RWPE2 (cell line): ENCODE results near the gene MOK.

ENCODE experiments used
- ATAC-seq: fragments of 200-7000 bp; cut with Tn5 transposase; 3 replicates; pipeline ENCODE4 v1.9.1; 2021; ENCODE audit warnings: low read depth
- DNase-seq: peaks from one replicate; pipeline ENCODE4 v3.0.0-alpha.2; 2020; ENCODE audit warnings: low spot score
- H3K27ac ChIP-seq: fragments of 450-650 bp; 2 replicates; pipeline ENCODE4 v1.5.1; 2017; ENCODE audit warnings: mild to moderate bottlenecking; ENCODE audit not compliant: poor library complexity, severe bottlenecking
- H3K27me3 ChIP-seq: fragments of 250-450 bp; sonication (Bioruptor Pico); 2 replicates; pipeline ENCODE4 v1.5.1; 2021; ENCODE audit warnings: mild to moderate bottlenecking, moderate library complexity; ENCODE audit not compliant: insufficient read depth, poor library complexity, severe bottlenecking
- H3K36me3 ChIP-seq: fragments of 250-450 bp; sonication (Bioruptor Pico); 2 replicates; pipeline ENCODE4 v1.5.1; 2020; ENCODE audit warnings: low read depth, mild to moderate bottlenecking, moderate library complexity
- H3K4me1 ChIP-seq: fragments of 250-450 bp; sonication (Bioruptor Pico); 2 replicates; pipeline ENCODE4 v1.5.1; 2021; ENCODE audit warnings: mild to moderate bottlenecking, moderate library complexity; ENCODE audit not compliant: insufficient read depth, poor library complexity, severe bottlenecking
- H3K4me3 ChIP-seq: fragments of 250-450 bp; sonication (Bioruptor Pico); 2 replicates; pipeline ENCODE4 v1.5.1; 2021; ENCODE audit warnings: mild to moderate bottlenecking, moderate library complexity; ENCODE audit not compliant: severe bottlenecking
- H3K9me3 ChIP-seq: fragments of 250-450 bp; sonication (Bioruptor Pico); 2 replicates; pipeline ENCODE4 v1.5.1; 2021; ENCODE audit warnings: mild to moderate bottlenecking, moderate library complexity; ENCODE audit not compliant: severe bottlenecking
- CTCF ChIP-seq: fragments of 450-650 bp; IDR thresholded peaks from one replicate; pipeline ENCODE4 v1.5.1; 2017; ENCODE audit warnings: mild to moderate bottlenecking, moderate library complexity; ENCODE audit not compliant: poor library complexity, severe bottlenecking

MOK gene

GRCh38 chr14:102323102-102323501 is 18.1 kb upstream of the MOK start:
- Histone ChIP-seq H3K27ac (no peak overlapping the region), H3K36me3 (peaks cover 10% of the 10 kb centered on the region; the same call in 1 of the 2 replicates), H3K4me3 (no peak overlapping the region), H3K27me3 (no peaks in the 10 kb centered on the region), H3K4me1 (peaks cover 9% of the 10 kb centered on the region), H3K9me3 (no peaks in the 10 kb centered on the region)
- ATAC-seq (peak; percentile 65), DNase-seq (no peak)
- peak; percentile 93 for TF ChIP-seq CTCF

- Histone ChIP-seq H3K9me3 (no peaks in the 10 kb centered on the region), H3K4me1 (peaks cover 15% of the 10 kb centered on the region), H3K36me3 (peaks cover 10% of the 10 kb centered on the region; the same call in 1 of the 2 replicates), H3K27me3 (no peaks in the 10 kb centered on the region), H3K4me3 (no peak overlapping the region), H3K27ac (no peak overlapping the region)
- no peak for TF ChIP-seq CTCF
- ATAC-seq (no peak), DNase-seq (no peak)
Observed at GRCh38 chr14:102321456-102322422, 16.8 kb upstream of the MOK start.

- Histone ChIP-seq H3K27me3 (no peaks in the 10 kb centered on the region), H3K4me1 (peaks cover 18% of the 10 kb centered on the region), H3K9me3 (no peaks in the 10 kb centered on the region), H3K27ac (peak overlapping the region; percentile 67), H3K36me3 (peaks cover 10% of the 10 kb centered on the region; the same call in 1 of the 2 replicates), H3K4me3 (peak overlapping the region; percentile 98)
- ATAC-seq: no peak
- no peak for TF ChIP-seq CTCF
- no peak for DNase-seq
Observed at GRCh38 chr14:102320671-102321455, 15.9 kb upstream of the MOK start.

- no peak for DNase-seq
- peak; percentile 7; the same call in 2 of the 3 replicates for ATAC-seq
- H3K27ac ChIP-seq: peak overlapping the region; percentile 67
Observed at GRCh38 chr14:102320033-102320660, 15.2 kb upstream of the MOK start.

More at GRCh38 chr14:102320033-102320660, 15.2 kb upstream of the MOK start:
- Histone ChIP-seq H3K36me3 (peaks cover 10% of the 10 kb centered on the region; the same call in 1 of the 2 replicates), H3K4me3 (peak overlapping the region; percentile 98), H3K9me3 (no peaks in the 10 kb centered on the region), H3K27me3 (no peaks in the 10 kb centered on the region), H3K4me1 (peaks cover 18% of the 10 kb centered on the region)
- TF ChIP-seq CTCF: no peak
